GM12872 (cell line): ENCODE results near the gene MYCN.

Source experiments
- TF ChIP-seq, protein P1 (sequence below): IDR thresholded peaks from 3 replicates; pipeline ENCODE4 v1.5.1; 2011; ENCODE audit warnings: low read depth, mild to moderate bottlenecking, low read length, moderate library complexity; ENCODE audit not compliant: insufficient read depth

The MYCN gene

DNA sequence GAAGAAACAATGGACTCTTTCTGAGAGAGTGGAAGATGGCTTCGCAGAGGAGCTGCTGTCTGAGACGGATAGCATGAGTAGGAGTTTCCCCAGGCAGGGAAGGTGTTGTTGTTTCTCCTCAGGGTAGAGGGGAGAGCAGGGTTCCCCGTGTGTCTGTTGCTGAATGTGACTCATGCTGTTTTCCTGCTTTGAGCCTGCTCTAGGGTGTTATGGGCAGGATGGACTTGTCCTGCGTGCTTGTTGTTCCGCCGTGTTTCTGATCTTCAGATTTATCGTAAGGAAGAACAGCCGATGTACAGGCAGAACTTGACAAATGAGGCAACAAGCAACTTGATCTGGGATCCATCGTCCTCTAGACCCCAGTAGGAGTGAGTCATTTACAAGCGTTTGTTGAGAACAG lies 19.7 kb upstream of the MYCN start:
- TF ChIP-seq, protein P1, sequence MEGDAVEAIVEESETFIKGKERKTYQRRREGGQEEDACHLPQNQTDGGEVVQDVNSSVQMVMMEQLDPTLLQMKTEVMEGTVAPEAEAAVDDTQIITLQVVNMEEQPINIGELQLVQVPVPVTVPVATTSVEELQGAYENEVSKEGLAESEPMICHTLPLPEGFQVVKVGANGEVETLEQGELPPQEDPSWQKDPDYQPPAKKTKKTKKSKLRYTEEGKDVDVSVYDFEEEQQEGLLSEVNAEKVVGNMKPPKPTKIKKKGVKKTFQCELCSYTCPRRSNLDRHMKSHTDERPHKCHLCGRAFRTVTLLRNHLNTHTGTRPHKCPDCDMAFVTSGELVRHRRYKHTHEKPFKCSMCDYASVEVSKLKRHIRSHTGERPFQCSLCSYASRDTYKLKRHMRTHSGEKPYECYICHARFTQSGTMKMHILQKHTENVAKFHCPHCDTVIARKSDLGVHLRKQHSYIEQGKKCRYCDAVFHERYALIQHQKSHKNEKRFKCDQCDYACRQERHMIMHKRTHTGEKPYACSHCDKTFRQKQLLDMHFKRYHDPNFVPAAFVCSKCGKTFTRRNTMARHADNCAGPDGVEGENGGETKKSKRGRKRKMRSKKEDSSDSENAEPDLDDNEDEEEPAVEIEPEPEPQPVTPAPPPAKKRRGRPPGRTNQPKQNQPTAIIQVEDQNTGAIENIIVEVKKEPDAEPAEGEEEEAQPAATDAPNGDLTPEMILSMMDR = no peak

DNA sequence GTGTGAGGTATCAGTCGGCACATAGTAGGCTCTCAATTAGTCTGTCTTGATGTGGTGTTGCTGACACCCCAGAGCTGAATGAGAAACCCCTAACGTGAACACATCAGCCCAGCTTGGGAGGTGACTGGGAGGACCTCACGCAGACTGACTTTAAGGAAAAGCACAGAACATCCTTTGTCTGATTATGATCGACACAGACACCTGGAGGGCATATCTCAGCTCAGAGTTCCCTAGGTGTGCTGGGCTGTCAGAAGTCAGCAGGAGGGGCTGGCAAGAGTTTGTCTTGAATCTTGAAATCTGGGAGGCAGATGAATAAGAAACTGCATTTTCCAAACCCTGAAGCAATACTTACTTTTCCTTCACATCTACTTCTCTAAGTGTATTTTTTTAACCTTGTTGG lies 16.8 kb upstream of the MYCN start:
- TF ChIP-seq, protein P1 = no peak

DNA sequence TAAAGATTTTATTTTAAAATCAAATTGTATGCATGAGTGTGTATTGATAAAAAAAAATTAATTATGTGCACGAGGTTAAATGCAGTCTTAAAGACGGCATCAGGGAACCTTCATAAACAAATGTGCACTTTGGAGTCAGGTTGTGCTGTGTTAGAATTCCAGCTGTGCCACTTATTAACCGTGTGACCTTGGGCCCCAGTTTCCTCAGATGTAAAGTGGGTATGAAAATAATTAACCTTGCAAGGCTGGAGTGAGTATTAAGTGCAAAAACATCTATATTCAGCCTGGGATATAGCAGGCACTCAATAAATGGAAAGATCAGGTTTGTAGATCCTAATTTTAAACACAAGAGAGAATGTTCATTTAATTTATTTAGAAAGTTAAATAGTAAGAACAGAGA lies 14.5 kb upstream of the MYCN start:
- TF ChIP-seq, protein P1 = no peak

DNA sequence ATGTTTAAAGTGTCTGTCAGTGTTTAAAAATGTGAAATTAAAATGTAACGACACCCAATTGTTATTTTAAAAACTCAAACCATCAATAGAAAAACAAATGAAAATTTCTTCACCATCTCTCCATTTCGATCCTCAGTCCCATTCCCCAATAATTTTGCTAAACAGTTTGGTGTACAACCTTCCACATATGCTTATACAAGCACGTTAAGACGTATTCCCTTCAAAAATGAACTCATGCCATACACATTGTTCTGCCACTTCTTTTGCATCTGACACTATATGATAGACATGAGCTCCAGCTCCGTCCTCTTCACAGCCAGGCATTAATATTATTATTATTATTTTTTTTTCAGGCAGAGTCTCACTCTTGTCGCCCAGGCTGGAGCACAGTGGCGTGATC lies 14.1 kb upstream of the MYCN start:
- TF ChIP-seq, protein P1 = no peak

DNA sequence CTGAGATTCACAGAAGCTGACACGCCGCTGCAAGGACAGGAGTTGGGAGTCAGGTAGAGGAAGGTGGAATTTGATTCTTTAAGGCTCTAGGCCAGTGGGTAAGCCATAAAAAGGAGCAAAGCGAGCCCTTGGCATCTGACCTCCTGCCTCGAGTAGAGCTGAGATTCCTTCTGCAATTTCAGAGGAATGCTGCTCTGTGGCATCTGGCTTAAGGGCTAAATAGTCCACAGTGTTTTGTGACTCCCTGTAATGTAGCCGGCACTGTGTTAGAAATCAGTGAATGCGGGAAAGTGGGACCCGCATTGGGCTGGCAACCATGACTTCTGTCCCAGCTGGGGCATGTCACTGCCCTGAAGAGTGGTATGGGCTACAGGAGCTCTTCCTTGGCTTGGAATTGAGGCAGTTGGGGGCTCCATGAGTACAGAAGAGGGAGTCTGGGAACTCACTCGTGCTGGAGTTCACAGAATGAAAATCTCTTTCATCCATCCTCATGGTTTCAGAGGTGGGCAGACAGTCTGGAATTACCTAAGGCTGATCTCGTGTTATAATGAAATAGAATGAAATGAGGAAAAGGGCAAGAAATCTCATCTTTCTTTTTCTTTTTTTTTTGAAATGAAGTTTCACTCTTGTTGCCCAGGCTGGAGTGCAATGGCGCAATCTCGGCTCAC lies 12.7 kb upstream of the MYCN start:
- TF ChIP-seq, protein P1 = no peak

DNA sequence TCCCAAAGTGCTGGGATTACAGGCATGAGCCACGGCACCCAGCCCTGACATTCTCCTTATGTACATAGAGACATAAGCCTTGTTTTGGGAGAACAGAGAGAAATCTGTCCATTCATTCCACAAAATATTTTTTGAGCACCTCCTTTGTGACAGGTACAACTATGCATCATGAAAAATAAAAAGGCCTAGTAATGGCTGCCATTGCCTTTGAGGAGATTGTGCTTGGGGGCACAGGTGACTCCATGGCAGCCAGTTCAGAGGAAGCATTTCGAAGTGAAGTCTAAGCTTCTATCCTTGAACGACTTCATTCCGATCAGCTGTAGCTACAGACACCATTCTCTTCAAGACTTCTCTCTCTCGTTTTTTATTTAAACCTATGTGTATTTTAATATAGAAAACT lies 10.5 kb upstream of the MYCN start:
- TF ChIP-seq, protein P1 = no peak

DNA sequence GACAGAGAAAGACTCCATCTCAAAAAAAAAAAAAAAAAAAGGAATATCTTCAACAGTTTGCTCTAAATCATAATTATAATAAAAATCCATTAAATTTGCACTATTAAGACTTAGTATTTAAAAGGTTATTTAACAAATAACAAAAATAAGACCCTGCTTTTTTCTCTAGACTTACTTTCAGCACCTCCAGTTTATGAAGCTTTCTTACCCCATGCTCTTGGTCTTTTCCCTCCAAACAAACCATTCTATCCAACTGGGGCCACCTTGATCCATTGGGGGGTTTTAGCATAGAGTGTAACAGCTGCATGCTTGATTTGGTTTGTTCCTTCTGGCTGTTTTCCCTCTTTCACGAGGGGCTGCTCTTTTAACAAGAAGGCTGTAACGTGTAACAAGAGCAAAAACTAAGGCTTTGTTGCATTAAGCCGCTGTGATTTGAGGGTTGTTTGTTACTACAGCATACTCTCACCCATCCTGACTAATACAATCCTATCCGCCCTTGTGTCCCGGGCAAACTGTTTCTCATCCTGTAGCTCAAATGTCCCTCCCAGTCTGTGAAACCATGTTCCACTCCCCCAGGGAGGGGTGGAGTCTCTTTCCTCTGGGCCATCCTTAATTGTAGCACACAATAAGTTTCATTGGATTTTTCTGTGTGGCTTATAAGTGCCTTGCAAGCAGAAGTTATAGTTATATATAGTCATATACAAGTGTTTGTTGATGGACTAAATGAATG lies 9.6 kb upstream of the MYCN start:
- TF ChIP-seq, protein P1 = no peak
